Measurements from ENCODE around the gene TOMM34.

The TOMM34 gene, protein sequence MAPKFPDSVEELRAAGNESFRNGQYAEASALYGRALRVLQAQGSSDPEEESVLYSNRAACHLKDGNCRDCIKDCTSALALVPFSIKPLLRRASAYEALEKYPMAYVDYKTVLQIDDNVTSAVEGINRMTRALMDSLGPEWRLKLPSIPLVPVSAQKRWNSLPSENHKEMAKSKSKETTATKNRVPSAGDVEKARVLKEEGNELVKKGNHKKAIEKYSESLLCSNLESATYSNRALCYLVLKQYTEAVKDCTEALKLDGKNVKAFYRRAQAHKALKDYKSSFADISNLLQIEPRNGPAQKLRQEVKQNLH

DNA sequence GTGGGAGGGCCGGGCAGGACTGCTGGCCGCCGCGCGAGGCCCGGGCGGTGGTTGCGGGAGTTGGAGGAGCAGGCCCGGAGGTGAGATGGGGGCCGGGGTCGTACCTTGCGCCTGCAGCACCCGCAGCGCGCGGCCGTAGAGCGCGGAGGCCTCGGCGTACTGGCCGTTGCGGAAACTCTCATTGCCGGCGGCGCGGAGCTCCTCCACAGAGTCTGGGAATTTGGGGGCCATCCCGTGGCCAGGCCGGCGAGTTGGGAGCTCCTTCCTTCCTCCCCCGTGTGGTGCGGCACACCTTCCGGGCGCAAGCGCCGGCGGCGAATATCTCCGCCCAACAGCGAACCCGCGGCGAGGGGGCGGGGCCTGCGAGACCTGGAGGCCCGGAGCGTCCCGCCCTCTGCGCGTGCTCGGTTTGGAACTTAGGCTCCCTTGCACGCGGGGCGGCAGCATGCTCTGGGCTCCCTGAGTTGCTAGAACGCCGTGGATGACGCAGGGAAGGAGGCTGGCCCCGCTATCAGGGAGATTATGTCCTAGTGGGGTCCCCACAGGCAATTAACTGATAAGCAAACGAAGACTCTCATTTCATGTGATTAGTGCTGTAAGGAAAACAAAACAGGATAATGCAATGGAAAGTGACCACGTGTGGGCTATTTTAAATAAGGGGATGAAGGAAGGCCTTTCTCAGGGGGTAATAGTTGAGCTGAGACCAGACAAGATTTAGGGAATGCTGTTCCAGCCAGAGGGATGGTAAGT, at the start of gene TOMM34:
Gene TOMM34, minus strand, starts transcription at position 295 of the 750 bp plus-strand sequence. Its CDS starts 64 bp downstream, at position 231.
- DNase-seq: peak; percentile 90

DNA sequence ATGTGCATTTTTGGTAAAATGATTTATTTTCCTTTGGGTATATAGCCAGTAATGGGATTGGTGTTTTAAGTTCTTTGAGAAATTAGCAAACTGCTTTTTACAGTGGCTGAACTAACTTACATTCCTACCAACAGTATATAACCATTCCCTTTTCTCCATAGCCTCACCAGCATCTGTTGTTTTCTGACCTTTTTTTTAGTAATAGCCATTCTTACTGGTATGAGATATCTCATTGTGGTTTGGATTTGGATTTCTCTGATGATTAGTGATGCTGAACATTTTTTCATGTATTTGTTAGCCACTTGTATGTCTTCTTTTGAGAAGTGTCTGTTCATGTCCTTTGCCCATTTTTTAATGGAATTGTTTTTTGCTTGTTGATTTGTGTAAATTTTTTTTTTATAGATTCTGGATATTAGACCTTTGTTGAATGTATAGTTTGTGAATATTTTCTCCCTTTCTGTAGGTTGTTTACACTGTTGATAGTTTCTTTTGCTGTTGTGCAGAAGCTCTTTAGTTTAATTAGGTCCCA, 48.4 kb upstream of the TOMM34 start:
- no peak for DNase-seq

- DNase-seq: no peak
Observed at GRCh38 chr20:44997668-44998067, 37.5 kb upstream of the TOMM34 start.

GRCh38 chr20:44997171-44997570, 37.0 kb upstream of the TOMM34 start:
- no peak for DNase-seq

- no peak for DNase-seq
Observed at GRCh38 chr20:44993343-44993742, 33.1 kb upstream of the TOMM34 start.

GRCh38 chr20:44990957-44991356, 30.8 kb upstream of the TOMM34 start:
- DNase-seq: no peak

DNA sequence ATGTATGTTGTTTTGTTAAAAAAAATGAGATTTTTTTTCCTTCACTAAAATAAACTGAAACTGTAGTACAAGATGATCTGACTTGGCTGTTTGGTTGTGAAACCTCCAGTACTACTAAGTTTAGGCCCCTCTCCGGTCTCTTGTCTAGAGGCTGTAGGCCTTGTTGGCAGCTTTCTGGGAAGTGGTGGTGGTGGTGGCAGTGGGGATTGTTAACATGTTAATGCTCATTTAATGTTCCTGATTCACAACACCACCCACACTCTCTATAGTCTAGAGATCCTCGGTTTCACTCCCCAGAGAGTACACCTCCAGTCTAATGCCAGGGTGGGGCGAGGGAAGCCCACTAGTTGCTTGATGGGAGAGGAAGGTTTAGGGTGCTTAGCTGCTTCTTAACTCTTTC, 30.2 kb upstream of the TOMM34 start:
- DNase-seq: no peak

GRCh38 chr20:44988631-44989171, 28.5 kb upstream of the TOMM34 start:
- DNase-seq: no peak

DNA sequence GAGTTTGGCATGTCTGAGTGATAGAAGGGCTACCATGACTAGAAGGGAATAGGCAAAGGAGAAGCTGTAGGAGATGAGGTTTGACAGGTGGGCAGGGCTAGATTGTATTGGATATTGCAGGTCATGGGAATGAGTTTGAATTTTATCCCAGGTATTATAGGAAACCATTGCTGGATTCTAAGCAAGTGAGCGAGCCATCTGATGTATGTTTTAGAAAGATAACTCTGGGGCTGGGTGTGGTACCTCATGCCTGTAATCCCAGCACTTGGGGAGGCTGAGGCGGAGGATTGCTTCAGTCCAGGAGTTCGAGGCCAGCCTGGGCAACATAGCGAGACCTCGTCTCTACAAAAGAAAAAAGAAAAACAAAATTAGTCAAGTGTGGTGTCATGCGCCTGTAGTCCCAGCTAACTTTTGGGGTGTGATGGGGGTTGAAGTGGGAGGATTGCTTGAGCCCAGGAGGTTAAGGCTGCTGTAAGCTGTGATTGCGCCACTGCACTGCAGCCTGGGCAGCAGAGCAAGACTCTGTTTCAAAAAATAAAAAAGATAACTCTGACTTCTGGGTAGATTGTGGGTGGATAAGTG, 23.0 kb upstream of the TOMM34 start:
- no peak for DNase-seq

DNA sequence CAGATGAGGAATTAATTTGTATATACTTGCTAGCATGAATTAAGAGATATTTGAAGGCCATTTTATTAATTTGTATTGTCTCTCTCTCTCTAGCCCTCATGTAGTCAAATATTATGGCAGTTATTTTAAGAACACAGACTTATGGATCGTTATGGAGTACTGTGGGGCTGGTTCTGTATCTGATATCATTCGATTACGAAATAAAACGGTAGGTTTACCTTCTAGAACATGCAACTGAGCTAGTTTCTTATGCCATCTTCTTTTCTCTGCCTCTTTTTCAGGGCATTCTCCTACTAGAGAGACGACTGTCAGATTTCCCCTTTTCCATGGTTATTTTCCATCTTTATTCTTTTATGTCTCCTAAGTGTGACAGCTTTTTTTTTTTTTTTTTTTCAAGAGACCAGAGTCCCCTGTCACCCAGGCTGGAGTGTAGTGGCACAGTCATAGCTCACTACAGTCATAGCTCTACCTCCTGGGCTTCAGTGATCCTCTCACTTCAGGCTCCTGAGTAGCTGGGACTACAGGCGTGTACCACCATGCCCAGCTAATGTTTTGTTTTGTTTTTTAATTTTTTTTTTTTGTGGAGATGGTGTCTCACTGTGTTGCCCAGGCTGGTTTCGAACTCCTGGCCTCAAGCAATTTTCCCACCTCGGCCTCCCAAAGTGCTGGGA, 21.7 kb upstream of the TOMM34 start:
- DNase-seq: no peak

- DNase-seq: peak; percentile 80
Observed at GRCh38 chr20:44979090-44979621, 19.0 kb upstream of the TOMM34 start.

DNA sequence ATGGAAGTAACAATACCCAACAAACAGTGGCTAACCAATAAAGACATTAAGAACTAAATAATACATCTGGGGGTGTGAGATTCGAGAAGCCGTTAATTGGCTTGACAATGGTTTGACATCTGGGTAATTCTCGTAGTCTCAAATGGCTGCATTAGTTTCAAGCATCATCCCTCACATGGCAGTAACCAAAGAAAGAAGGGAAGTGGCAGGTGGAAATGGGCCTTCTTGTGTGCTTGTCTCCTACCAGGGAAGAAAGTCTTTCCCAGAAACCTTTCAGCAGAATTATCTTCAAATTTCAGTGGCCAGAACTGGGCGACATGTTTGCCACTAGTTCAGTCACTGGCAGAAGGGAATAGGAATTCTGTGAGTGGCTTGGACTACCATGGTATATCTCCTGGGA, 16.5 kb upstream of the TOMM34 start:
- no peak for DNase-seq

- DNase-seq: no peak
Observed at GRCh38 chr20:44973053-44973452, 12.9 kb upstream of the TOMM34 start.

GRCh38 chr20:44970243-44970757, 10.1 kb upstream of the TOMM34 start:
- DNase-seq: no peak

DNA sequence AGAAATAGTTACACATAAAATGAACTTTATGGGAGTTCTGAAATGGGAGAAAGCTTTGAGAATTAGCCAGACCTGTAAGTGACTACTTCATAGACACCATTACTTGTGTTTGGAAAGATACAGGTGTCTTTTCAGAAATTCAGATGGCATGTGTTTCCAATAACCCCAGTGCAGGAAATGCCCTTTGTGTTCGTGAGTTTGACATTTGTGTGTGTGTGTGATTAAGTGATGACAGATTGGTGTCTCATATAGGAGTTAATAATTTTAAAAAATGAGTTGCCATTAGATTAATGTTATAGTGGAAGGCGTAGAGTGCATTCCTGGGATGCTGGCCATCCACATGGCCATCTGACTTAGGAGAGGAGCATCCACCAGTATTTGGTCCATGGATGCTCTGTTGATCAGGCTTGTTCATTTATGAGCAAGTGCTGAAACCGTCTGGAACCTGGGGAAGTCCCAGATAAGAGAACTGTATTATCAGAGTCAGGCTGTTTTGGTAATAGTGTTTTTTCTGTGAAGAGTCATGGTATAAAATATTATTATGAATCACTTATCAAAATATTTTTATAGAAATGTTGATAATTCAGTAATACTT, 9.2 kb upstream of the TOMM34 start:
- no peak for DNase-seq

DNA sequence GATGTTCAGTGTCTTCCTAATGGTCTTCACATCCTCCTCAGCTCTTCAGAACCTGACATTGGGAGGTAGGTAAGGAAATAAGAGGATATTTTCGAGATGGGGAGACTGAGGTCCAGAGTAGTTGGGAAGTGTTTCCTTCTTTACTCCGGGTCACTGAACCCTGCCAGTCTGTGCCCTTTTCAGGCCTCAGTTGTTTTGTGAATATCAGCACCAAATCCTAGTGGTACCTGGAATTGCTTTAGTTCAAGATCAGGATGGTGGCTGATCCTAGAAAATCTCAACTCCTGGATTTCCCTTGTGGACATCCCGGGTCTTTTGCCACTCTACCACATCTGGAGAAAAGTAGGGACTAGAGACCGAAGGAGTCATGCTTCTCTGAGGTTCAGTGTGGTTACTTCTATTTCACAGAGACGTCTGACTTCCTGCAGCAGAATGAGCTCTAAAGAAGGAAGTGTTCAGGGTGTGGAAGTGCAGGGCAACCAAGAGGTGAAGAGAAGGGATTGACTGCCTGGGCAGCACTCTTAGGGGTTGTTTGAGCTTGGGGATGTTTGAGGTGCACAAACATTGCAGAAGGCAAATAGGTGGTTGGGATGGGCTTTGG, 7.1 kb upstream of the TOMM34 start:
- peak; percentile 54 for DNase-seq

DNA sequence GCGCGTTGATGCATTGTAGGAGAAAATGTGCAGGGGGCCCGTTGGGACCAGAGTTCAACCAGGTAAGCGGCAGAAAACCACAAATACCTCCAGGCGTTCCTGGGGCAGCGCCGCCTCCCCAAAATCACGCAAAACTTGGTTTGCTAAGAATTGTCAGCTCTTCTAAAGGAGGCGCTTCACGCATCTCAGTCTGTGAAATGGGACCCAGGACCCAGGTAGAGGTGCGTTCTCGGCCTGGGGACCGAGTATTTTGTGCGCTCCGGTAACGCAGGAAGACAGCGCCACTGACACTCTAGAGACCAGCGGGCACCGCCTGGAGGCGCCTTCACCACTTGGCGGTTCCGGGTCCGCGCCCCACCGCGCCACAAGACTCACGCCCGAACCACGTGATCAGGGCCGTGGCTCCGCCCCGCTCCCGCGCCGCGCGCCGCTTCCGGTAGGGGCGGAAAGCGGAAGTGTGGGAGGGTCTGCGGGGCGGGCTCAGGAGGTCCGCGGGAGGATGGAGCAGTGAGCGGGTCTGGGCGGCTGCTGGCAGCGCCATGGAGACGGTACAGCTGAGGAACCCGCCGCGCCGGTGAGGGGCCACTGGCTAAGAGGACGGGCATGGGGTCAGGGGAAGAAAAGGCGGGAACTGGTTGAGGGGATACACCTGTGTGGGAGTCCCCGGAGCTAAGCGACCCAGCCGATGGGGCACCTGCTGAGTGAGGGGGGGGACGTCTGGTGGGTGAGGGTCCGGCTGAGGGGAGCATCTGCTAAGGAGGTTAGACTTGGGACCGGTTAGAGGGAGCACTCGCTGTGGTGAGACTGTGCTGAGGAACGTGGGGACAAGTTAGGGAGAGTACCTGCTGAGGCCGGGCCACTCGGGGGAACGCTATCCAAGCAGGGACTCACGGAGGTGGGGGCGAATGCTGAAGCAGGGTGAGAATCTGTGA, 6.1 kb upstream of the TOMM34 start, which contains the start of gene STK4:
Gene STK4, plus strand, starts transcription at position 483 of the 932 bp plus-strand sequence. Its CDS starts 57 bp downstream, at position 540.
- DNase-seq: peak; percentile 95

DNA sequence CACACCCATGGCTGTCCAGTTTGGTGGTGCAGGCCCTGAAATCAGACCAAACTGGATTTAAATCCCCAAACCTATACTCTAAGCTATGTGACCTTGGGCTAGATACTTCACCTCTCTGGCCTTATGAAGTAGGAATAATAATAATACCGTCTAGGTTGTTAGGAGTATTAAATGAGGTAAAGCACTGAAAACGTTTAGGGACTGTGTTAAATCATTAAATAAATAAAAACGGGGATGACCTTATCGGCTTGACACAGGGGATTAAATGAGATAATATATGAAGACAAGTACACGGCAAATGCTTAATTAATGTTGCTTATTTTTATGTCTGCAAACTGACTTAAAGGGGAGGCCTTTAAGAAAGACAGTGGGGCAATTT, 5.4 kb upstream of the TOMM34 start:
- DNase-seq: no peak

GRCh38 chr20:44963325-44964215, 3.4 kb upstream of the TOMM34 start:
- no peak for DNase-seq
